Hepatocyte (in vitro differentiated cells): ENCODE results near the gene ETV7. TPM values are rescaled to one million over a fixed set of nuclear protein-coding genes. Genes with fewer than 3 reads are reported as not detected.

Source experiments
- DNase-seq: peaks from one replicate; pipeline ENCODE4 v3.0.0-alpha.2; 2016; ENCODE audit warnings: low spot score
- H2AFZ ChIP-seq: fragments of 200-600 bp; sonication (generic); 2 replicates; pipeline ENCODE4 v1.6.0; 2016; ENCODE audit warnings: antibody characterized with exemption, mild to moderate bottlenecking
- H3K27ac ChIP-seq: fragments of 200-600 bp; sonication (generic); 2 replicates; pipeline ENCODE4 v1.5.1; 2016; ENCODE audit warnings: mild to moderate bottlenecking
- H3K27me3 ChIP-seq: fragments of 200-600 bp; sonication (generic); 2 replicates; pipeline ENCODE4 v1.6.1; 2016
- H3K36me3 ChIP-seq: fragments of 200-600 bp; sonication (generic); replicated peaks from 2 replicates; pipeline ENCODE4 v1.5.1; 2016; ENCODE audit warnings: low read depth; ENCODE audit not compliant: insufficient read depth
- H3K4me1 ChIP-seq: fragments of 200-600 bp; sonication (generic); 2 replicates; pipeline ENCODE4 v1.5.1; 2016; ENCODE audit warnings: mild to moderate bottlenecking, moderate library complexity; ENCODE audit not compliant: insufficient read depth
- H3K4me2 ChIP-seq: fragments of 200-600 bp; sonication (generic); 2 replicates; pipeline ENCODE4 v1.6.0; 2016
- H3K4me3 ChIP-seq: fragments of 200-600 bp; sonication (generic); 2 replicates; pipeline ENCODE4 v1.5.1; 2016; ENCODE audit warnings: mild to moderate bottlenecking
- H3K79me2 ChIP-seq: fragments of 200-600 bp; sonication (generic); 2 replicates; pipeline ENCODE4 v1.6.0; 2017; ENCODE audit warnings: mild to moderate bottlenecking
- H3K9me2 ChIP-seq: fragments of 200-600 bp; sonication (generic); replicated peaks from 2 replicates; pipeline ENCODE4 v1.6.0; 2017; ENCODE audit warnings: mild to moderate bottlenecking; ENCODE audit not compliant: insufficient read depth
- H3K9me3 ChIP-seq: fragments of 200-600 bp; sonication (generic); 2 replicates; pipeline ENCODE4 v1.5.1; 2016; ENCODE audit warnings: low read depth, mild to moderate bottlenecking
- H4K20me1 ChIP-seq: fragments of 200-600 bp; sonication (generic); 2 replicates; pipeline ENCODE4 v1.6.0; 2016; ENCODE audit warnings: mild to moderate bottlenecking; ENCODE audit not compliant: insufficient read depth, poor library complexity, severe bottlenecking
- CTCF ChIP-seq: fragments of 200-600 bp; sonication (generic); IDR thresholded peaks from 2 replicates; pipeline ENCODE4 v1.5.1; 2016; ENCODE audit warnings: antibody characterized with exemption, mild to moderate bottlenecking; ENCODE audit not compliant: poor library complexity
- EZH2 ChIP-seq: fragments of 200-600 bp; sonication (generic); IDR thresholded peaks from 2 replicates; pipeline ENCODE4 v1.6.1; 2016; ENCODE audit warnings: antibody characterized with exemption, mild to moderate bottlenecking, borderline replicate concordance
- EZH2phosphoT487 ChIP-seq: fragments of 200-600 bp; sonication (generic); IDR thresholded peaks from one replicate; pipeline ENCODE4 v1.6.1; 2018; ENCODE audit warnings: antibody characterized with exemption, mild to moderate bottlenecking, low read depth, moderate library complexity; ENCODE audit not compliant: unreplicated experiment, severe bottlenecking
- WGBS: methylation state at CpG from one replicate; pipeline ENCODE4 v1.1.6; 2016; ENCODE audit warnings: low lambda C conversion rate; ENCODE audit errors: missing lambda C conversion rate; 5-methylcytosine and 5-hydroxymethylcytosine counted together
- polyA plus RNA-seq: library from polyadenylated mRNA; unstranded; fragments of >200 nt; fragmentation: Nextera tagmentation; extraction: Ambion mirVana; gene quantifications from 2 replicates; pipeline ENCODE4 v1.2.1, GENCODE V29; 2016
- total RNA-seq: library from RNA; depleted of rRNA; stranded (reverse); fragments of >200 nt; gene quantifications from 2 replicates; pipeline ENCODE4 v1.2.3, GENCODE V29; 2014

The ETV7 gene
- total and polyA plus RNA-seq, 2 experiments from 2014 or later = 1.2 TPM

GRCh38 chr6:36386495-36387439 lies 702 bp downstream of the ETV7 start:
- TF ChIP-seq EZH2phosphoT487 = no peak
- no peak for TF ChIP-seq EZH2
- TF ChIP-seq CTCF = no peak
- H3K36me3 ChIP-seq = no peaks in the 10 kb centered on the region
- no peaks in the 10 kb centered on the region for H3K9me2 ChIP-seq
- DNase-seq = peak; percentile 64
- H3K4me2 ChIP-seq = peak overlapping the region; percentile 98
- H3K4me1 ChIP-seq = peaks cover 6% of the 10 kb centered on the region
- WGBS = 8% methylated on average over 33 of the region's 33 CpGs
- H3K27ac ChIP-seq = peak overlapping the region; percentile 21
- H3K9me3 ChIP-seq = no peaks in the 10 kb centered on the region
- H2AFZ ChIP-seq = peak overlapping the region; percentile 78
- peaks cover 22% of the 10 kb centered on the region for H3K27me3 ChIP-seq
- H4K20me1 ChIP-seq = no peaks in the 10 kb centered on the region
- H3K79me2 ChIP-seq = no peaks in the 10 kb centered on the region
- H3K4me3 ChIP-seq = peak overlapping the region; percentile 23

GRCh38 chr6:36384095-36384494 lies 3.4 kb downstream of the ETV7 start:
- no peaks in the 10 kb centered on the region for H3K9me2 ChIP-seq
- peaks cover 22% of the 10 kb centered on the region for H3K27me3 ChIP-seq
- no peak for DNase-seq
- no peak overlapping the region for H2AFZ ChIP-seq
- no peak overlapping the region for H3K4me2 ChIP-seq
- no peaks in the 10 kb centered on the region for H3K36me3 ChIP-seq
- TF ChIP-seq EZH2 (no peak), CTCF (no peak), EZH2phosphoT487 (no peak)
- 75% methylated on average over 2 of the region's 2 CpGs for WGBS
- H3K79me2 ChIP-seq = no peaks in the 10 kb centered on the region
- no peaks in the 10 kb centered on the region for H4K20me1 ChIP-seq
- no peak overlapping the region for H3K4me3 ChIP-seq
- H3K27ac ChIP-seq = no peak overlapping the region
- H3K9me3 ChIP-seq = no peaks in the 10 kb centered on the region
- H3K4me1 ChIP-seq = peaks cover 6% of the 10 kb centered on the region

GRCh38 chr6:36383606-36384005 lies 3.9 kb downstream of the ETV7 start:
- 67% methylated on average over 2 of the region's 2 CpGs for whole genome bisulfite sequencing
- Histone ChIP-seq H3K27ac (no peak overlapping the region), H3K4me3 (no peak overlapping the region), H3K36me3 (no peaks in the 10 kb centered on the region), H2AFZ (no peak overlapping the region), H4K20me1 (no peaks in the 10 kb centered on the region), H3K4me2 (no peak overlapping the region), H3K4me1 (peaks cover 6% of the 10 kb centered on the region), H3K79me2 (no peaks in the 10 kb centered on the region), H3K9me3 (no peaks in the 10 kb centered on the region), H3K27me3 (peaks cover 18% of the 10 kb centered on the region), H3K9me2 (no peaks in the 10 kb centered on the region)
- no peak for DNase-seq
- TF ChIP-seq EZH2 (no peak), EZH2phosphoT487 (no peak)

- H3K4me2 ChIP-seq = no peak overlapping the region
- peaks cover 6% of the 10 kb centered on the region for H3K4me1 ChIP-seq
- no peaks in the 10 kb centered on the region for H3K9me3 ChIP-seq
- H2AFZ ChIP-seq = no peak overlapping the region
- H3K79me2 ChIP-seq = no peaks in the 10 kb centered on the region
- TF ChIP-seq EZH2phosphoT487 (no peak), CTCF (no peak), EZH2 (no peak)
- peaks cover 12% of the 10 kb centered on the region for H3K27me3 ChIP-seq
- DNase-seq = no peak
- no peaks in the 10 kb centered on the region for H3K36me3 ChIP-seq
- no peak overlapping the region for H3K4me3 ChIP-seq
- WGBS = 56% methylated on average over 4 of the region's 4 CpGs
- no peaks in the 10 kb centered on the region for H4K20me1 ChIP-seq
- H3K27ac ChIP-seq = no peak overlapping the region
- H3K9me2 ChIP-seq = no peaks in the 10 kb centered on the region
Measured at GRCh38 chr6:36382976-36383375, 4.5 kb downstream of the ETV7 start.
